MCF 10A (cell line): ENCODE results near the gene FOXP1. TPM values are rescaled to one million over a fixed set of nuclear protein-coding genes. Genes with fewer than 3 reads are reported as not detected.
A peak's percentile ranks its signal among the peaks of the same experiment; 100 is the strongest.

ENCODE experiments used
- BruUV-seq: library from RNA; stranded (reverse); fragments of 400-500 nt; replicated peaks from 2 replicates; lab custom pipeline; 2021; lab: Mats Ljungman, UMichigan
- CTCF ChIA-PET: fragments of 300-600 bp; sonication (Branson Sonifier 250); formaldehyde crosslinking; extraction: SDS; loops from one replicate; lab custom pipeline; 2021; ENCODE audit warnings: antibody characterized with exemption, inconsistent platforms; lab: Yijun Ruan, JAX
- POLR2A ChIA-PET: fragments of 300-600, 350-650 bp; sonication (Branson Sonifier 250); formaldehyde crosslinking; extraction: SDS; loops from one replicate; lab custom pipeline; 2020; ENCODE audit warnings: antibody characterized with exemption, inconsistent platforms; lab: Yijun Ruan, JAX
- DNase-seq: peaks from one replicate; pipeline ENCODE4 v3.0.0-alpha.2; 2018; ENCODE audit not compliant: unreplicated experiment
- H3K27ac Mint-ChIP-seq: one replicate; pipeline ENCODE4 v1.8.0; 2022; ENCODE audit warnings: mild to moderate bottlenecking, low read depth, mixed read lengths; ENCODE audit not compliant: unreplicated experiment
- H3K27me3 Mint-ChIP-seq: one replicate; pipeline ENCODE4 v1.8.0; 2022; ENCODE audit warnings: mixed read lengths; ENCODE audit not compliant: insufficient read depth, unreplicated experiment
- H3K36me3 Mint-ChIP-seq: one replicate; pipeline ENCODE4 v1.8.0; 2022; ENCODE audit warnings: mild to moderate bottlenecking, moderate library complexity, mixed read lengths; ENCODE audit not compliant: insufficient read depth, unreplicated experiment
- H3K4me1 Mint-ChIP-seq: one replicate; pipeline ENCODE4 v1.8.0; 2022; ENCODE audit warnings: mixed read lengths; ENCODE audit not compliant: insufficient read depth, unreplicated experiment
- H3K4me3 Mint-ChIP-seq: one replicate; pipeline ENCODE4 v1.8.0; 2022; ENCODE audit warnings: mild to moderate bottlenecking, moderate library complexity, mixed read lengths; ENCODE audit not compliant: unreplicated experiment
- H3K9me3 Mint-ChIP-seq: one replicate; pipeline ENCODE4 v1.8.0; 2022; ENCODE audit warnings: mixed read lengths; ENCODE audit not compliant: unreplicated experiment
- intact Hi-C: fragments of 100-400 bp; cut with micrococcal nuclease; formaldehyde crosslinking; loops from 2 replicates; pipeline ENCODE4 v1.14.1; 2022
- total RNA-seq: library from RNA; stranded (reverse); gene quantifications from 2 replicates; pipeline ENCODE4 v1.2.3, GENCODE V29; 2022
- TF ChIP-seq, protein P1 (sequence below): fragments of 200-600 bp; IDR thresholded peaks from one replicate; pipeline ENCODE4 v1.8.0; 2022; ENCODE audit warnings: antibody characterized with exemption, mild to moderate bottlenecking; ENCODE audit not compliant: unreplicated experiment

The FOXP1 gene
- total RNA-seq, 1 experiment from 2014 or later, result 49.0 TPM

DNA sequence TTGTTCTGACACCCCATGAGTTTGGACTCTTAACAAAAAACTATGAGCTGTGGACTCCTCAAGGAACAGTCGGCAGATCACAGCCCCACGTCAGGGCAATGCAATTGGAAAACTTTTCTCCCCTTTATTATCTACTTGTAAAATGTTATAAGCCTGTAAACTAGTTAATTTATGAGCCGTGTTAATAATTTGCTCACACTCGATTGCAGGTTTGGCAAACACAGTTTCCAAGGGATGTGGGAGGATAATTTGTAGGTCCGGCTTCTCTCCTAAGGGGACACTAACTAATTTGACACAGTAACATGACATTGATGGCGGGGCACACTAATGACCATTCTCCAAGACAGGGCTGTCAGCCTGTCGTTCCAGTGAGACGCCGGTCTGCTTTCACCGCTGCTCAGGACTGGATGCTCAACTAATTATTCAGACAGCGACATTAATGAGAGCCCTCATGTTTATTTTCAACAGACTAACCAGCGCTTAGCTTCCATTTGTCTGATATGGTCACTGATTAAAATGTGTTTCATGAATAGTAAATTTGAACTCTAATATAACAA is 222.1 kb downstream of the FOXP1 start:
- Mint-ChIP-seq H3K27ac (no peak overlapping the region), H3K4me1 (no peaks in the 10 kb centered on the region), H3K27me3 (no peaks in the 10 kb centered on the region), H3K36me3 (peaks cover 6% of the 10 kb centered on the region), H3K4me3 (no peak overlapping the region), H3K9me3 (no peaks in the 10 kb centered on the region)
- POLR2A ChIA-PET, result no interaction called here
- no TSS peak for BruUV-seq
- TF ChIP-seq, protein P1, sequence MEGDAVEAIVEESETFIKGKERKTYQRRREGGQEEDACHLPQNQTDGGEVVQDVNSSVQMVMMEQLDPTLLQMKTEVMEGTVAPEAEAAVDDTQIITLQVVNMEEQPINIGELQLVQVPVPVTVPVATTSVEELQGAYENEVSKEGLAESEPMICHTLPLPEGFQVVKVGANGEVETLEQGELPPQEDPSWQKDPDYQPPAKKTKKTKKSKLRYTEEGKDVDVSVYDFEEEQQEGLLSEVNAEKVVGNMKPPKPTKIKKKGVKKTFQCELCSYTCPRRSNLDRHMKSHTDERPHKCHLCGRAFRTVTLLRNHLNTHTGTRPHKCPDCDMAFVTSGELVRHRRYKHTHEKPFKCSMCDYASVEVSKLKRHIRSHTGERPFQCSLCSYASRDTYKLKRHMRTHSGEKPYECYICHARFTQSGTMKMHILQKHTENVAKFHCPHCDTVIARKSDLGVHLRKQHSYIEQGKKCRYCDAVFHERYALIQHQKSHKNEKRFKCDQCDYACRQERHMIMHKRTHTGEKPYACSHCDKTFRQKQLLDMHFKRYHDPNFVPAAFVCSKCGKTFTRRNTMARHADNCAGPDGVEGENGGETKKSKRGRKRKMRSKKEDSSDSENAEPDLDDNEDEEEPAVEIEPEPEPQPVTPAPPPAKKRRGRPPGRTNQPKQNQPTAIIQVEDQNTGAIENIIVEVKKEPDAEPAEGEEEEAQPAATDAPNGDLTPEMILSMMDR, result no peak
- intact Hi-C loops, result no loop called here
- DNase-seq, result no peak
- CTCF ChIA-PET, result no interaction called here

DNA sequence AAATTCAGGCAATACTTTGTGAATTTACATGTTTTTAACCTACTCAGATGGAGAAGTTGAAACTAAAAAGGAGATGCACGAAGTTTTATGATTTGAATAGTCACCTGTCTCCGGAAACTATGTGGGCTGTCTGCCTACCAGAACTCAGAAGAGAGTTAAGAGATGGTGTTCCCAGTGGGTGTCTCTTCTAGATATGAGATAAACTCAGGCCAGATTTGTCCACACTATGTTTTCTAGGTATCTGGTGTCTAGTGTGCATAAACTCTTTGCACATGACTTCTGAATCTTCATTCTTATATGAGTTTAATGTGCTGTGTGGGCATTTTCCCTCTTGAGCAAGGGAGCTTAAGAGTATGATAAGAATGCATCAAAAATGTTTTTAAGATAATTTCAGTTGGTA is 222.8 kb downstream of the FOXP1 start:
- intact Hi-C loops, result no loop called here
- TF ChIP-seq, protein P1, result no peak
- CTCF ChIA-PET, result no interaction called here
- no TSS peak for BruUV-seq
- POLR2A ChIA-PET, result interaction anchor here (0.9 kb wide), 1 partner anchor 9 kb away, joined by 4 read pairs; no protein-coding TSS in a partner anchor
- no peak overlapping the region for H3K27ac Mint-ChIP-seq
- DNase-seq, result no peak
- H3K4me3 Mint-ChIP-seq, result no peak overlapping the region
- H3K27me3 Mint-ChIP-seq, result no peaks in the 10 kb centered on the region
- no peaks in the 10 kb centered on the region for H3K4me1 Mint-ChIP-seq
- H3K36me3 Mint-ChIP-seq, result peaks cover 6% of the 10 kb centered on the region
- no peaks in the 10 kb centered on the region for H3K9me3 Mint-ChIP-seq

DNA sequence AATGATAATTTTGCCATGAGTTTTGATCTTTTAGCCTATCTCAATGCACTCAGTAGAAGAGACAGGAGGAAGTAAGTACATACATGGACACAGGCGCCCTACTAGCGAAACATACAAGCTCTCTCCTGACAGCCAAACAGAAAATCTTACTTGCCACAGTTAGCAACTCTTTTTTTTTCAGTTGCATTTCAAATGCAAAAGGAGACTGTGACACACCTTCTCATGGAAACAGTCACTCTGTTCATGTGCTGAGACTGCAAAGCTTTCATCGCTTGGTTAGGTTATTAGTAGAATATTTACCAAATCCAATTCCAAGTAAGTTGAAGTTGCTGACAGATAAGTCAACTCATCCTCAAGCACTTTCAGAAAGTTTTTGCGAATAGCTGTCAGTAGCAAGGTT is 223.3 kb downstream of the FOXP1 start:
- Mint-ChIP-seq H3K27ac (no peak overlapping the region), H3K9me3 (no peaks in the 10 kb centered on the region), H3K27me3 (no peaks in the 10 kb centered on the region), H3K4me1 (no peaks in the 10 kb centered on the region), H3K4me3 (no peak overlapping the region), H3K36me3 (peaks cover 6% of the 10 kb centered on the region)
- intact Hi-C loops, result no loop called here
- no TSS peak for BruUV-seq
- CTCF ChIA-PET, result no interaction called here
- POLR2A ChIA-PET, result interaction anchor here (0.9 kb wide), 1 partner anchor 9 kb away, joined by 4 read pairs; no protein-coding TSS in a partner anchor
- TF ChIP-seq, protein P1, result no peak
- no peak for DNase-seq

DNA sequence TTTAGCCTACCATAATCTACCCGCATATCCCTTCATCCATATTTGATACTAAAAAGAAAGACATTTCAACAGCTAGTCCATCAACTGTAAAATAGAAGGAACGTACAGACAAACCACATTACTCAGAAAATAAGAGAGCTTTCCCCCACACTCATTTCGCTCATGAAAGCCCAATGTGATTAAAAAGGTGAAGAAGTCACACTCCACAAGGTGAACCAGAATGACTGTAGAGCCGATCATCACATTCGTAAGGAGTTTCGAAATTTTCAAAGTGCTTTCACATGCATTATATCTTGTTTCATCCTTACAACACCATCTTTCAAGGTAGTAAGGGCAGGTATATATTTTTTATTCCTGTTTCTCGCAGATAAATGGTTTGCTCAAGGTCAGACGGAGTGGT is 225.3 kb downstream of the FOXP1 start:
- TF ChIP-seq, protein P1, result no peak
- Mint-ChIP-seq H3K4me3 (no peak overlapping the region), H3K9me3 (no peaks in the 10 kb centered on the region), H3K27me3 (no peaks in the 10 kb centered on the region), H3K27ac (no peak overlapping the region), H3K4me1 (no peaks in the 10 kb centered on the region), H3K36me3 (peaks cover 6% of the 10 kb centered on the region)
- no peak for DNase-seq
- BruUV-seq, result TSS peak; percentile 20
- intact Hi-C loops, result no loop called here
- CTCF ChIA-PET, result interaction anchor here (0.7 kb wide), 1 partner anchor 162 kb away, joined by 3 read pairs; no protein-coding TSS in a partner anchor
- POLR2A ChIA-PET, result no interaction called here
